Measurements from ENCODE around the gene PLXNA3. TPM values are rescaled to one million over a fixed set of nuclear protein-coding genes. Genes with fewer than 3 reads are reported as not detected.

The PLXNA3 gene
- total RNA-seq = 10 to 100 TPM; 17.0 to 44.4 (median 24.2) TPM

DNA sequence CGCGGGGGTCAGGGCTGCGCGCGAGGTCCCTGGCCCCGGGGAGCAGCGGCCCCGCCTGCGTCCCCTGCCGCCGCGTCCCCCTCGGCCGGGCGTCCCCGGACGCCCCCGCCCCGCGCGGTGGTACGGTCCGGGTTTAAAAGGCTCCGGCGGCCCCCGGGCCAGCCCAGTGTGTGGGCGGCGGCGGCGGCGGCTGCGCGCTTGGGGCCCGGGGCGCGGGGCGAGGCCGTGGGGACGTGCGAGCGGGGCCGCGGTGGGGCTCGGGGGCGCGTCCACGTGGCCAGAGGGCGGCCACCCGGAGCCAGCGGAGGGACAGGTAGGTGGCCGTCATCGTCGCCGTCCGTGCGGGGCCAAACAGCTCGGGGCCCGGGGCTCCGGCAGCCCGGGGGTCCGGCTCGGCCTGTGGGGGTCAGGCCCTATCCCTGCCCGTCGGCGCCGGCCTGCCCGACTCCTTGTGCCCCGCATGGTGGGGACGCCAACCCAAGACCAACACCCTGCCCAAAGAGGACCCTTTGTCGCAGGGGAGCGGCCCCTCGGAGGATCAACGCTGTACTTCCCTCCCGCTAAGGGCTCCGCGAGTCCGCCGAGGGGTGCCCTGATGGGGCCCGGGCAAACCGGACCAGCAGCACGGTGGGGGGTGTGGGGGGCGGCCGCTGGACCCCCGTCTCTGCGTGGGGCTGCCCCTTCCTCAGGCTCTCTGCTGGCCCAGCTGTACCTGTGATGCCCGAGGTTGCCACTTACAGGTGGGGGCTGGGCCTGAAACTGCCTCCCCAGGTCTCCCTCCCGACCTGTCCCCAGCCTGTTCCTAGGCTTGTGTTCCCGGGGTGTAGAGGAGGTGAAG lies at the start of gene PLXNA3:
Gene PLXNA3 (plus strand): TSS at position 166 of the 838 bp plus-strand sequence. CDS start 1,903 bp downstream, outside the sequence.
- H3K4me1 ChIP-seq = peaks cover 0 to 30% (median 4%) of the 10 kb centered on the region in 4 donors
- WGBS, 2 donors = 6 to 44% methylated on average over 3 to 44 of the region's 88 CpGs
- no peaks in the 10 kb centered on the region for H3K36me3 ChIP-seq
- no peaks in the 10 kb centered on the region for H3K9me3 ChIP-seq
- H3K27ac ChIP-seq = peak within 1 kb of the TSS; percentile 45 to 87 (median 81)
- H3K27me3 ChIP-seq = no peaks in the 10 kb centered on the region
- H3K4me3 ChIP-seq = peak within 1 kb of the TSS; percentile 62 to 72 (median 65)
- TF ChIP-seq, protein P1, sequence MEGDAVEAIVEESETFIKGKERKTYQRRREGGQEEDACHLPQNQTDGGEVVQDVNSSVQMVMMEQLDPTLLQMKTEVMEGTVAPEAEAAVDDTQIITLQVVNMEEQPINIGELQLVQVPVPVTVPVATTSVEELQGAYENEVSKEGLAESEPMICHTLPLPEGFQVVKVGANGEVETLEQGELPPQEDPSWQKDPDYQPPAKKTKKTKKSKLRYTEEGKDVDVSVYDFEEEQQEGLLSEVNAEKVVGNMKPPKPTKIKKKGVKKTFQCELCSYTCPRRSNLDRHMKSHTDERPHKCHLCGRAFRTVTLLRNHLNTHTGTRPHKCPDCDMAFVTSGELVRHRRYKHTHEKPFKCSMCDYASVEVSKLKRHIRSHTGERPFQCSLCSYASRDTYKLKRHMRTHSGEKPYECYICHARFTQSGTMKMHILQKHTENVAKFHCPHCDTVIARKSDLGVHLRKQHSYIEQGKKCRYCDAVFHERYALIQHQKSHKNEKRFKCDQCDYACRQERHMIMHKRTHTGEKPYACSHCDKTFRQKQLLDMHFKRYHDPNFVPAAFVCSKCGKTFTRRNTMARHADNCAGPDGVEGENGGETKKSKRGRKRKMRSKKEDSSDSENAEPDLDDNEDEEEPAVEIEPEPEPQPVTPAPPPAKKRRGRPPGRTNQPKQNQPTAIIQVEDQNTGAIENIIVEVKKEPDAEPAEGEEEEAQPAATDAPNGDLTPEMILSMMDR (IDR thresholded peaks at IDR 0.05) = no peak
- TF ChIP-seq POLR2A (IDR thresholded peaks at IDR 0.05) (peak; percentile 60 to 86), EP300 (IDR thresholded peaks at IDR 0.05) (no peak)
- DNase-seq (ENCODE audit: low spot score in 2 of 2) = no peak

DNA sequence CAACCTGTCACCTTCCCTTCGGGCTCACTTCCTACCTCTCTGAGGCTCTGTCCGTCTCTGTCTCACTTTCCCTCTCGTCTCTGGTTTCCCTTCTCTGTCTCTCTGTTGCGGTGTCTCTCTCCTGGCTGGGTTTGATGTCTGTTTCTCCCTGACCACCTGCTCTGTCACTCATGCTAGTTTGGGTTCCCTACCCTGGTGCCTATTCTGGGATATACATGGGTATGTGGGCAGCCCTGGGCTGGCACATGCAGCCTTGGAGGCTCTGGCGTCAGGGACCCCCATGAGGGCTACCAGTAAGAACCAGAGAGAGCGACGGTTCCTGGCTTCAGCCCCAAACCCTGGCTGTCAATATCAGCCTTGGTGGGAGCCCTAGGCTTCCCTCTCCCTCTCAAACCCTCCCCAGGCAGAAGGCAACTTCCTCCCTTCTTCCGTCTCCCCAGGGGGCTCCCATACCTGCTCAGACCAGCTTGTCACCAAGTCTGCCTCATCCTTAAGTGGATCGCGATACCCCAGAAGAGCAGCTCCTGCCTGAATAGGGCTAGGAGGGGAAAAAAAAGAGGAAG lies 49.3 kb upstream of the PLXNA3 start:
- DNase-seq (ENCODE audit: low spot score in 2 of 2) = no peak
- Histone ChIP-seq H3K27ac (peak overlapping the region in 3 of 4 donors; percentile 71 to 89 (median 87)), H3K4me1 (peaks cover 0 to 26% (median 0%) of the 10 kb centered on the region in 4 donors), H3K9me3 (no peaks in the 10 kb centered on the region), H3K36me3 (peaks cover 0 to 7% (median 0%) of the 10 kb centered on the region in 3 donors), H3K27me3 (no peaks in the 10 kb centered on the region), H3K4me3 (peak overlapping the region in 3 of 4 donors; percentile 13 to 46 (median 21))
- 54 to 65% methylated on average over 10 of the region's 10 CpGs for WGBS, 2 donors
- no peak for TF ChIP-seq POLR2A (IDR thresholded peaks at IDR 0.05)
- TF ChIP-seq, protein P1 (IDR thresholded peaks at IDR 0.05) = no peak

DNA sequence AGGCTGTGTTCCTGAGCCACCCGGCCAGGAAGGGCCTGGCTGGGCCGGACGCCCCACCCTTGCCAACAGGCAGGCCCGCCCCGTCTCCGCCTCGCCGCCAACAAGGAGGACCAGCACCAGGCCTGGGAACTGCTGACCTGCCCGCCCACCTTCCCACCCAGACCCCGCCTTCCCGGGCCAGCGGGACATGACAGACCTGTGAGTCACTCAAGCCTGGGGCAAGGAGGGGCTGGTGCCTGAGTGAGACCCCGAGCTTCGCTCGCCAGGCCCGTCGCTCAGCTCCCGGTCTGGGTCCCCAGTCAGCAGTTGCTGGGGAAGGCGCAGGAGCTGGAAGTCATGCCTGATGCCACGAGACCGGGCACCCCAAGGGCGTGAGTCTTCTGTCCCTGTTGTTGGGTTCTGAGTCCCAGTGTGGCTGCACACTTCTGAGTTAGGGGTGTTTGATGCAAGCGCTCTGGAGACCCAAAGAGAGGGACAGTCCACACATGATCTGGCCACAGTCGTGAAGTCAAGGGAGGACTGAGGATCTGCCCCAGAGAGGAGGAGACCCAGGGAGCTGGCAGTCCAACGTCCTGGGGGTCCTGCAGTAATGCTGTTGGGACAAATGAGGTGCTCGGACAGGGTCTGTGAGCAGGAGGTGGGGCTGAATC lies 48.7 kb upstream of the PLXNA3 start, which contains the start of gene DNASE1L1:
Gene DNASE1L1 (minus strand): TSS at position 33 of the 650 bp plus-strand sequence. CDS start 3,686 bp downstream, outside the sequence.
- TF ChIP-seq, protein P1 (IDR thresholded peaks at IDR 0.05) = no peak
- TF ChIP-seq POLR2A (IDR thresholded peaks at IDR 0.05) (peak in 1 of 2 donors; percentile 37), EP300 (IDR thresholded peaks at IDR 0.05) (peak in 1 of 2 donors; percentile 58)
- Histone ChIP-seq H3K9me3 (no peaks in the 10 kb centered on the region), H3K27ac (peak within 1 kb of the TSS in 3 of 4 donors; percentile 71 to 89 (median 87)), H3K4me1 (peaks cover 0 to 26% (median 0%) of the 10 kb centered on the region in 4 donors), H3K4me3 (peak within 1 kb of the TSS in 3 of 4 donors; percentile 21 to 46 (median 23)), H3K27me3 (no peaks in the 10 kb centered on the region), H3K36me3 (peaks cover 0 to 9% (median 0%) of the 10 kb centered on the region in 3 donors)
- DNase-seq (ENCODE audit: low spot score in 2 of 2) = peak; percentile 52 to 53
- WGBS, 2 donors = 47 to 54% methylated on average over 3 to 24 of the region's 26 CpGs

DNA sequence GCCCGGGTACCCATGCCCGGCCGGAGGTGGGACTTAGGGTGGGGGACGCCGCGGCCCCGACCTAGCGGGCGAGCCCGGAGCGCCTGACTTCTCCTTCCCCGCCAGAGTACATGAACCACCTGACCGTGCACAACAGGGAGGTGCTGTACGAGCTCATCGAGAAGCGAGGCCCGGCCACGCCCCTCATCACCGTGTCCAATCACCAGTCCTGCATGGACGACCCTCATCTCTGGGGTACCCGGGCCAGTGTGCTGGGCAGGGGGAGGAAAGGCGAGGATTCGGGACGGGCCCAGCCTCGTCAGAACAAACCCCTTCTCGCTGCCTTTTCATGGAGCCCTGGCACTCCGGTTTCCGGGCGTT lies 46.1 kb upstream of the PLXNA3 start:
- H3K27me3 ChIP-seq = no peaks in the 10 kb centered on the region
- H3K4me3 ChIP-seq = peak overlapping the region; percentile 55 to 89 (median 68)
- peaks cover 0 to 9% (median 0%) of the 10 kb centered on the region in 3 donors for H3K36me3 ChIP-seq
- peaks cover 0 to 26% (median 0%) of the 10 kb centered on the region in 4 donors for H3K4me1 ChIP-seq
- TF ChIP-seq, protein P1 (IDR thresholded peaks at IDR 0.05) = no peak
- TF ChIP-seq EP300 (IDR thresholded peaks at IDR 0.05) (no peak), POLR2A (IDR thresholded peaks at IDR 0.05) (no peak)
- peak overlapping the region; percentile 90 to 97 (median 94) for H3K27ac ChIP-seq
- no peaks in the 10 kb centered on the region for H3K9me3 ChIP-seq
- peak; percentile 42 to 60 for DNase-seq (ENCODE audit: low spot score in 2 of 2)
- 50% methylated on average over 11 of the region's 29 CpGs; no CpG with 5 or more reads in 1 of the 2 donors for WGBS, 2 donors
